Subcutaneous abdominal adipose tissue (tissue), 5 donors: ENCODE data around the gene ATP5F1C.
A peak's percentile ranks its signal among the peaks of the same experiment; 100 is the strongest.
"Not testable (repeated sequence)": the region's sequence is repeated elsewhere in the genome, so short reads cannot be mapped to it uniquely, and the experiment has no call there.

Source experiments
- H3K27ac ChIP-seq: one replicate; pipeline ENCODE4 v1.7.0; 2013; ENCODE audit warnings: low read depth, mild to moderate bottlenecking, inconsistent platforms, low read length, moderate library complexity
- H3K27me3 ChIP-seq, 5 donors: one replicate each; pipeline ENCODE4 v1.7.0; 2013; ENCODE audit warnings: low read length in 5 of 5, inconsistent platforms in 1 of 5; ENCODE audit not compliant: control insufficient read depth in 5 of 5, insufficient read depth in 4 of 5
- H3K36me3 ChIP-seq, 5 donors: one replicate each; pipeline ENCODE4 v1.7.0; 2013; ENCODE audit warnings: low read length in 5 of 5; ENCODE audit not compliant: control insufficient read depth in 5 of 5, insufficient read depth in 5 of 5
- H3K4me1 ChIP-seq, 5 donors: one replicate each; pipeline ENCODE4 v1.7.0; 2013; ENCODE audit warnings: low read length in 5 of 5, mild to moderate bottlenecking in 3 of 5, moderate library complexity in 1 of 5; ENCODE audit not compliant: control insufficient read depth in 5 of 5, insufficient read depth in 5 of 5
- H3K4me3 ChIP-seq, 5 donors: one replicate each; pipeline ENCODE4 v1.7.0; 2013; ENCODE audit warnings: low read length in 5 of 5, low read depth in 1 of 5
- H3K9ac ChIP-seq, 5 donors: one replicate each; pipeline ENCODE4 v1.7.0; 2013; ENCODE audit warnings: low read length in 5 of 5, mild to moderate bottlenecking in 4 of 5, moderate library complexity in 3 of 5
- H3K9me3 ChIP-seq, 5 donors: one replicate each; pipeline ENCODE4 v1.7.0; 2013; ENCODE audit warnings: low read length in 5 of 5; ENCODE audit not compliant: control insufficient read depth in 5 of 5
- donor health status: healthy.
- donor health status: healthy.
- donor health status: healthy.
- donor health status: healthy.
- donor health status: healthy.

ATP5F1C gene

GRCh38 chr10:7787857-7788638, at the start of gene ATP5F1C, which contains the start of gene KIN:
Gene ATP5F1C (plus strand): TSS chr10:7788177. CDS start chr10:7788208, 31 bp downstream.
Gene KIN (minus strand): TSS chr10:7787993. CDS start chr10:7787933, 60 bp downstream.
- Histone ChIP-seq H3K4me3 (peak within 1 kb of the TSS; percentile 96 to 99 (median 97)), H3K9me3 (no peaks in the 10 kb centered on the region), H3K36me3 (peaks cover 0 to 8% (median 6%) of the 10 kb centered on the region in 5 donors), H3K4me1 (peaks cover 2 to 41% (median 38%) of the 10 kb centered on the region in 5 donors), H3K27ac (peak within 1 kb of the TSS; percentile 79), H3K9ac (peak within 1 kb of the TSS; percentile 94 to 98 (median 98)), H3K27me3 (no peaks in the 10 kb centered on the region)

GRCh38 chr10:7738536-7739407, 49.2 kb upstream of the ATP5F1C start:
- no peak overlapping the region for H3K27ac ChIP-seq
- no peak overlapping the region for H3K9ac ChIP-seq
- no peaks in the 10 kb centered on the region for H3K27me3 ChIP-seq
- H3K9me3 ChIP-seq = no peaks in the 10 kb centered on the region
- no peak overlapping the region for H3K4me3 ChIP-seq
- no peaks in the 10 kb centered on the region for H3K4me1 ChIP-seq
- H3K36me3 ChIP-seq = no peaks in the 10 kb centered on the region

GRCh38 chr10:7744307-7744706, 43.7 kb upstream of the ATP5F1C start:
- H3K36me3 ChIP-seq = no peaks in the 10 kb centered on the region
- H3K27me3 ChIP-seq = no peaks in the 10 kb centered on the region
- H3K9ac ChIP-seq = no peak overlapping the region
- no peak overlapping the region for H3K27ac ChIP-seq
- no peak overlapping the region for H3K4me3 ChIP-seq
- H3K4me1 ChIP-seq = no peaks in the 10 kb centered on the region
- no peaks in the 10 kb centered on the region for H3K9me3 ChIP-seq

GRCh38 chr10:7748637-7749036, 39.3 kb upstream of the ATP5F1C start:
- not testable (repeated sequence) for H3K27me3 ChIP-seq, H3K9ac ChIP-seq, H3K9me3 ChIP-seq, H3K27ac ChIP-seq, H3K4me3 ChIP-seq, H3K4me1 ChIP-seq
- H3K36me3 ChIP-seq = peaks cover 16 to 26% (median 19%) of the 10 kb centered on the region in 5 donors

- H3K4me1 ChIP-seq = no peaks in the 10 kb centered on the region
- no peak overlapping the region for H3K27ac ChIP-seq
- H3K9ac ChIP-seq = peak overlapping the region in 1 of 5 donors; percentile 51
- H3K36me3 ChIP-seq = peaks cover 22 to 42% (median 29%) of the 10 kb centered on the region in 5 donors
- no peaks in the 10 kb centered on the region for H3K27me3 ChIP-seq
- no peak overlapping the region for H3K4me3 ChIP-seq
- H3K9me3 ChIP-seq = no peaks in the 10 kb centered on the region
Measured at GRCh38 chr10:7750222-7750621, 37.8 kb upstream of the ATP5F1C start.

GRCh38 chr10:7752251-7752650, 35.7 kb upstream of the ATP5F1C start:
- Histone ChIP-seq H3K27ac (no peak overlapping the region), H3K9ac (no peak overlapping the region), H3K4me1 (no peaks in the 10 kb centered on the region), H3K9me3 (no peaks in the 10 kb centered on the region), H3K4me3 (no peak overlapping the region), H3K27me3 (no peaks in the 10 kb centered on the region), H3K36me3 (peaks cover 29 to 56% (median 38%) of the 10 kb centered on the region in 5 donors)

GRCh38 chr10:7755103-7755502, 32.9 kb upstream of the ATP5F1C start:
- H3K4me3 ChIP-seq = no peak overlapping the region
- no peaks in the 10 kb centered on the region for H3K9me3 ChIP-seq
- H3K4me1 ChIP-seq = no peaks in the 10 kb centered on the region
- H3K27me3 ChIP-seq = no peaks in the 10 kb centered on the region
- H3K36me3 ChIP-seq = peaks cover 47 to 71% (median 51%) of the 10 kb centered on the region in 5 donors
- H3K27ac ChIP-seq = no peak overlapping the region
- H3K9ac ChIP-seq = no peak overlapping the region

GRCh38 chr10:7756360-7756992, 31.5 kb upstream of the ATP5F1C start:
- Histone ChIP-seq H3K9me3 (no peaks in the 10 kb centered on the region), H3K4me1 (no peaks in the 10 kb centered on the region), H3K36me3 (peaks cover 54 to 76% (median 60%) of the 10 kb centered on the region in 5 donors), H3K4me3 (no peak overlapping the region), H3K27ac (no peak overlapping the region), H3K9ac (no peak overlapping the region), H3K27me3 (no peaks in the 10 kb centered on the region)

GRCh38 chr10:7763929-7764328, 24.0 kb upstream of the ATP5F1C start:
- H3K9ac ChIP-seq = peak overlapping the region in 1 of 5 donors; percentile 39
- H3K27ac ChIP-seq = no peak overlapping the region
- H3K4me1 ChIP-seq = peaks cover 0 to 3% (median 0%) of the 10 kb centered on the region in 5 donors
- no peak overlapping the region for H3K4me3 ChIP-seq
- peaks cover 49 to 83% (median 70%) of the 10 kb centered on the region in 5 donors for H3K36me3 ChIP-seq
- H3K27me3 ChIP-seq = no peaks in the 10 kb centered on the region
- H3K9me3 ChIP-seq = no peaks in the 10 kb centered on the region
